ENCODE data around the gene NFE2L1. TPM values are rescaled to one million over a fixed set of nuclear protein-coding genes. Genes with fewer than 3 reads are reported as not detected.

NFE2L1 gene
- total RNA-seq, 1 experiment from 2014 or later: 161 TPM

GRCh38 chr17:48036693-48037035 is 11.5 kb upstream of the NFE2L1 start:
- H3K4me3 Mint-ChIP-seq: peak overlapping the region; percentile 66 to 79
- Histone ChIP-seq H3K79me1 (ENCODE audit: insufficient read depth, low read depth, low read length, poor library complexity, severe bottlenecking) (no peaks in the 10 kb centered on the region), H3K27ac (ENCODE audit: insufficient read length, low read depth, low read length) (no peak overlapping the region), H3K4ac (ENCODE audit: low read depth, low read length) (no peak overlapping the region), H3K23ac (ENCODE audit: insufficient read length, low read depth, low read length) (no peak overlapping the region), H2BK120ac (ENCODE audit: low read depth, low read length, poor library complexity, severe bottlenecking) (no peak overlapping the region), H3K18ac (ENCODE audit: insufficient read length, low read depth, low read length) (no peak overlapping the region), H2BK20ac (ENCODE audit: low read depth, low read length, poor library complexity, severe bottlenecking) (no peak overlapping the region), H3K27me3 (ENCODE audit: insufficient read depth, low read length) (no peaks in the 10 kb centered on the region; the same call in 1 of the 2 replicates), H3K4me2 (ENCODE audit: insufficient read depth, insufficient read length, low read length) (peak overlapping the region; percentile 41), H3K4me1 (ENCODE audit: insufficient read depth, low read length) (no peaks in the 10 kb centered on the region; the same call in 1 of the 2 replicates), H3K23me2 (ENCODE audit: insufficient read length, low read depth, low read length, poor library complexity, severe bottlenecking) (peaks cover 5% of the 10 kb centered on the region), H2BK15ac (ENCODE audit: low read depth, low read length) (no peak overlapping the region), H3T11ph (ENCODE audit: low read length) (no peak overlapping the region), H3K9me3 (ENCODE audit: control insufficient read depth, low read depth, low read length) (no peaks in the 10 kb centered on the region), H4K8ac (replicated peaks; ENCODE audit: insufficient read length, low read depth, low read length) (no peak overlapping the region), H4K91ac (ENCODE audit: insufficient read length, low read depth, low read length) (no peak overlapping the region), H2BK12ac (ENCODE audit: insufficient read length, low read depth, low read length) (no peak overlapping the region), H4K20me1 (ENCODE audit: control insufficient read depth, insufficient read depth, insufficient read length) (no peaks in the 10 kb centered on the region), H3K56ac (ENCODE audit: insufficient read length, low read depth, low read length) (no peak overlapping the region), H2AFZ (ENCODE audit: low read length) (no peak overlapping the region), H3K9ac (ENCODE audit: extremely low read depth, insufficient read length, low read length) (no peak overlapping the region), H3K14ac (ENCODE audit: insufficient read depth, low read length) (no peak overlapping the region; the same call in 1 of the 2 replicates), H4K5ac (ENCODE audit: insufficient read length, low read depth, low read length) (no peak overlapping the region), H3K79me2 (ENCODE audit: insufficient read depth, low read length) (no peaks in the 10 kb centered on the region), H2BK5ac (ENCODE audit: insufficient read length, low read length) (no peak overlapping the region), H2AK5ac (ENCODE audit: insufficient read length, low read length) (no peak overlapping the region)
- H3K4me1 Mint-ChIP-seq: peaks cover 5 to 9% of the 10 kb centered on the region in 2 experiments
- H3K27ac Mint-ChIP-seq: no peak overlapping the region
- no peak for DNase-seq
- H3K27me3 Mint-ChIP-seq (ENCODE audit: low read depth): peaks cover 65% of the 10 kb centered on the region
- no CpG with 5 or more reads among the region's 6 CpGs for WGBS (ENCODE audit: extremely low coverage, insufficient read length, low lambda C conversion rate)
- H3K9me3 Mint-ChIP-seq: no peaks in the 10 kb centered on the region
- TF ChIP-seq CTCF (conservative IDR thresholded peaks at IDR 0.05): no peak
- H3K36me3 Mint-ChIP-seq (ENCODE audit: insufficient read depth in 1 of 3, low read depth in 3 of 3): no peaks in the 10 kb centered on the region; a peak in 1 of 7 replicates

Measured in H9 (cell line).